H9 (cell line): ENCODE measurements around the gene HNRNPU. TPM values are rescaled to one million over a fixed set of nuclear protein-coding genes. Genes with fewer than 3 reads are reported as not detected.

Experiments used
- DNase-seq: peaks from one replicate; pipeline ENCODE4 v3.0.0-alpha.2; 2017
- H2AFZ ChIP-seq: one replicate; pipeline ENCODE4 v1.6.1; 2013; ENCODE audit warnings: mild to moderate bottlenecking, low read length, control low read depth, moderate library complexity
- H2AK5ac ChIP-seq: 2 replicates; pipeline ENCODE4 v1.6.1; 2013; ENCODE audit warnings: low read length, control low read depth, mixed read lengths; ENCODE audit not compliant: insufficient read length
- H2BK120ac ChIP-seq: one replicate; pipeline ENCODE4 v1.6.1; 2013; ENCODE audit warnings: low read depth, mild to moderate bottlenecking, low read length, control low read depth, inconsistent platforms; ENCODE audit not compliant: poor library complexity, severe bottlenecking
- H2BK12ac ChIP-seq: 2 replicates; pipeline ENCODE4 v1.6.1; 2013; ENCODE audit warnings: low read length, control low read depth, mixed read lengths, low read depth; ENCODE audit not compliant: insufficient read length
- H2BK15ac ChIP-seq: 2 replicates; pipeline ENCODE4 v1.6.1; 2013; ENCODE audit warnings: low read depth, low read length, control low read depth
- H2BK20ac ChIP-seq: one replicate; pipeline ENCODE4 v1.6.1; 2013; ENCODE audit warnings: low read depth, mild to moderate bottlenecking, low read length, control low read depth, inconsistent platforms; ENCODE audit not compliant: poor library complexity, severe bottlenecking
- H2BK5ac ChIP-seq: 2 replicates; pipeline ENCODE4 v1.6.1; 2013; ENCODE audit warnings: low read length, control low read depth, mixed read lengths; ENCODE audit not compliant: insufficient read length
- H3K14ac ChIP-seq: 2 replicates; pipeline ENCODE4 v1.6.1; 2013; ENCODE audit warnings: low read length, control low read depth; ENCODE audit not compliant: insufficient read depth
- H3K18ac ChIP-seq: 2 replicates; pipeline ENCODE4 v1.6.1; 2013; ENCODE audit warnings: low read depth, mild to moderate bottlenecking, mixed read lengths, low read length, control low read depth; ENCODE audit not compliant: insufficient read length
- H3K23ac ChIP-seq: 2 replicates; pipeline ENCODE4 v1.6.1; 2013; ENCODE audit warnings: low read length, control low read depth, mixed read lengths, low read depth; ENCODE audit not compliant: insufficient read length
- H3K23me2 ChIP-seq: 2 replicates; pipeline ENCODE4 v1.6.1; 2013; ENCODE audit warnings: low read depth, mild to moderate bottlenecking, mixed read lengths, low read length, control low read depth; ENCODE audit not compliant: insufficient read length, poor library complexity, severe bottlenecking
- H3K27ac ChIP-seq: 2 replicates; pipeline ENCODE4 v1.5.1; 2013; ENCODE audit warnings: low read length, control low read depth, mixed read lengths, low read depth; ENCODE audit not compliant: insufficient read length
- H3K27me3 ChIP-seq: 2 replicates; pipeline ENCODE4 v1.6.1; 2013; ENCODE audit warnings: low read length, control low read depth, inconsistent platforms; ENCODE audit not compliant: insufficient read depth
- H3K4ac ChIP-seq: 2 replicates; pipeline ENCODE4 v1.6.1; 2013; ENCODE audit warnings: low read depth, mild to moderate bottlenecking, control low read depth, inconsistent platforms, low read length, moderate library complexity
- H3K4me1 ChIP-seq: 2 replicates; pipeline ENCODE4 v1.6.1; 2013; ENCODE audit warnings: low read length, control low read depth, inconsistent platforms; ENCODE audit not compliant: insufficient read depth
- H3K4me2 ChIP-seq: 2 replicates; pipeline ENCODE4 v1.6.1; 2013; ENCODE audit warnings: low read length, control low read depth, mixed read lengths; ENCODE audit not compliant: insufficient read length, insufficient read depth
- H3K56ac ChIP-seq: 2 replicates; pipeline ENCODE4 v1.6.1; 2013; ENCODE audit warnings: low read depth, mild to moderate bottlenecking, mixed read lengths, low read length, control low read depth; ENCODE audit not compliant: insufficient read length
- H3K79me1 ChIP-seq: 2 replicates; pipeline ENCODE4 v1.6.1; 2013; ENCODE audit warnings: low read depth, mild to moderate bottlenecking, moderate library complexity, low read length, control low read depth, inconsistent platforms; ENCODE audit not compliant: insufficient read depth, poor library complexity, severe bottlenecking
- H3K79me2 ChIP-seq: 2 replicates; pipeline ENCODE4 v1.6.1; 2013; ENCODE audit warnings: low read length, control low read depth, inconsistent platforms; ENCODE audit not compliant: insufficient read depth
- H3K9ac ChIP-seq: 2 replicates; pipeline ENCODE4 v1.6.1; 2013; ENCODE audit warnings: low read length, control low read depth, mixed read lengths; ENCODE audit not compliant: insufficient read length; ENCODE audit errors: extremely low read depth
- H3K9me3 ChIP-seq: one replicate; pipeline ENCODE4 v1.6.1; 2013; ENCODE audit warnings: low read depth, low read length, inconsistent platforms; ENCODE audit not compliant: control insufficient read depth
- H3T11ph ChIP-seq: one replicate; pipeline ENCODE4 v1.6.1; 2013; ENCODE audit warnings: mild to moderate bottlenecking, low read length, control low read depth, inconsistent platforms
- H4K20me1 ChIP-seq: one replicate; pipeline ENCODE4 v1.6.1; 2013; ENCODE audit not compliant: control insufficient read depth, insufficient read length, insufficient read depth
- H4K5ac ChIP-seq: 2 replicates; pipeline ENCODE4 v1.6.1; 2013; ENCODE audit warnings: low read depth, mild to moderate bottlenecking, mixed read lengths, low read length, control low read depth; ENCODE audit not compliant: insufficient read length
- H4K8ac ChIP-seq: replicated peaks from 2 replicates; pipeline ENCODE4 v1.6.1; 2013; ENCODE audit warnings: low read length, control low read depth, mixed read lengths, low read depth; ENCODE audit not compliant: insufficient read length
- H4K91ac ChIP-seq: 2 replicates; pipeline ENCODE4 v1.6.1; 2013; ENCODE audit warnings: low read depth, mild to moderate bottlenecking, moderate library complexity, mixed read lengths, low read length, control low read depth; ENCODE audit not compliant: insufficient read length
- H3K27ac Mint-ChIP-seq, 3 experiments: 2 replicates in 2 of 3; 3 replicates in 1 of 3; pipeline ENCODE4 v1.8.0; 2020 to 2021; ENCODE audit warnings: mixed read lengths in 3 of 3, mild to moderate bottlenecking in 1 of 3, moderate library complexity in 1 of 3
- H3K27me3 Mint-ChIP-seq: 2 replicates; pipeline ENCODE4 v1.8.0; 2021; ENCODE audit warnings: low read depth, mild to moderate bottlenecking, moderate library complexity, mixed read lengths
- H3K36me3 Mint-ChIP-seq, 3 experiments: 2 replicates in 2 of 3; 3 replicates in 1 of 3; pipeline ENCODE4 v1.8.0; 2020 to 2021; ENCODE audit warnings: low read depth in 3 of 3, mixed read lengths in 3 of 3; ENCODE audit not compliant: insufficient read depth in 1 of 3
- H3K4me1 Mint-ChIP-seq, 2 experiments: 2 replicates each; pipeline ENCODE4 v1.8.0; 2020; ENCODE audit warnings: mixed read lengths in 2 of 2
- H3K4me3 Mint-ChIP-seq, 2 experiments: 2 replicates in 1 of 2; 3 replicates in 1 of 2; pipeline ENCODE4 v1.8.0; 2020 to 2021; ENCODE audit warnings: mild to moderate bottlenecking in 2 of 2, mixed read lengths in 2 of 2, moderate library complexity in 1 of 2
- H3K9me3 Mint-ChIP-seq, 2 experiments: 2 replicates in 1 of 2; 3 replicates in 1 of 2; pipeline ENCODE4 v1.8.0; 2020; ENCODE audit warnings: mild to moderate bottlenecking in 2 of 2, mixed read lengths in 2 of 2, moderate library complexity in 1 of 2
- CTCF ChIP-seq: fragments of 200-600 bp; sonication (generic); conservative IDR thresholded peaks from 3 replicates; pipeline ENCODE4 v1.8.0; 2021; ENCODE audit warnings: antibody characterized with exemption, mild to moderate bottlenecking
- WGBS: extraction: QIAGEN DNeasy Blood & Tissue Kit; methylation state at CpG from one replicate; pipeline ENCODE4 v1.1.7; 2013; ENCODE audit warnings: missing lambda C conversion rate, low lambda C conversion rate, mixed read lengths; ENCODE audit not compliant: insufficient read length; ENCODE audit errors: extremely low coverage; 5-methylcytosine and 5-hydroxymethylcytosine counted together
- total RNA-seq: library from RNA; stranded (reverse); gene quantifications from 2 replicates; pipeline ENCODE4 v1.2.1, GENCODE V29; 2021

HNRNPU gene
- total RNA-seq, 1 experiment from 2014 or later: 657 TPM

GRCh38 chr1:244901400-244902015 lies 37.2 kb upstream of the HNRNPU start:
- no peak overlapping the region for H3K56ac ChIP-seq
- no peak overlapping the region for H3K4ac ChIP-seq
- no peaks in the 10 kb centered on the region for H4K20me1 ChIP-seq
- H3K27me3 ChIP-seq: no peaks in the 10 kb centered on the region
- no peak overlapping the region for H4K5ac ChIP-seq
- no peak overlapping the region for H2AFZ ChIP-seq
- no peak overlapping the region for H4K91ac ChIP-seq
- DNase-seq: no peak
- Mint-ChIP-seq H3K27me3 (no peaks in the 10 kb centered on the region), H3K9me3 (no peaks in the 10 kb centered on the region; a peak in 1 of 5 replicates), H3K27ac (no peak overlapping the region; a peak in 1 of 7 replicates), H3K4me3 (no peak overlapping the region), H3K4me1 (peaks cover 8 to 11% of the 10 kb centered on the region in 2 experiments), H3K36me3 (no peaks in the 10 kb centered on the region; a peak in 1 of 7 replicates)
- no peak overlapping the region for H3K4me2 ChIP-seq
- no peak overlapping the region for H3T11ph ChIP-seq
- H3K14ac ChIP-seq: no peak overlapping the region
- H3K4me1 ChIP-seq: no peaks in the 10 kb centered on the region
- no peak overlapping the region for H3K18ac ChIP-seq
- no peaks in the 10 kb centered on the region for H3K9me3 ChIP-seq
- H3K79me2 ChIP-seq: no peaks in the 10 kb centered on the region
- TF ChIP-seq CTCF: no peak
- H3K23ac ChIP-seq: no peak overlapping the region
- no peaks in the 10 kb centered on the region for H3K23me2 ChIP-seq
- H2BK15ac ChIP-seq: no peak overlapping the region
- no peak overlapping the region for H2BK12ac ChIP-seq
- H3K9ac ChIP-seq: no peak overlapping the region
- H3K27ac ChIP-seq: no peak overlapping the region
- H3K79me1 ChIP-seq: no peaks in the 10 kb centered on the region
- no CpG with 5 or more reads among the region's 6 CpGs for WGBS
- H2BK5ac ChIP-seq: no peak overlapping the region
- no peak overlapping the region for H2BK120ac ChIP-seq
- no peak overlapping the region for H4K8ac ChIP-seq
- no peak overlapping the region for H2BK20ac ChIP-seq
- no peak overlapping the region for H2AK5ac ChIP-seq
